IgD-negative memory B cell (primary cell): ENCODE data around the gene PAK1. TPM values are rescaled to one million over a fixed set of nuclear protein-coding genes. Genes with fewer than 3 reads are reported as not detected.

ENCODE experiments used
- H3K27ac Mint-ChIP-seq, 3 donors: one replicate each; pipeline ENCODE4 v1.8.0; 2020 to 2022; ENCODE audit warnings: mild to moderate bottlenecking in 3 of 3, mixed read lengths in 3 of 3, moderate library complexity in 1 of 3
- H3K27me3 Mint-ChIP-seq: one replicate; pipeline ENCODE4 v1.8.0; 2021; ENCODE audit warnings: mixed read lengths
- H3K36me3 Mint-ChIP-seq: one replicate; pipeline ENCODE4 v1.8.0; 2020; ENCODE audit warnings: mild to moderate bottlenecking, mixed read lengths
- H3K4me1 Mint-ChIP-seq, 3 donors: one replicate each; pipeline ENCODE4 v1.8.0; 2020 to 2022; ENCODE audit warnings: mixed read lengths in 3 of 3, mild to moderate bottlenecking in 1 of 3
- H3K4me3 Mint-ChIP-seq, 4 donors: one replicate each; pipeline ENCODE4 v1.8.0; 2020 to 2022; ENCODE audit warnings: mild to moderate bottlenecking in 4 of 4, mixed read lengths in 4 of 4, moderate library complexity in 3 of 4
- H3K9me3 Mint-ChIP-seq, 3 donors: one replicate each; pipeline ENCODE4 v1.8.0; 2020 to 2021; ENCODE audit warnings: mixed read lengths in 3 of 3, mild to moderate bottlenecking in 1 of 3
- polyA plus RNA-seq: library from polyadenylated mRNA; unstranded; fragments of 300-500 nt; fragmentation: Illumina TruSeq; gene quantifications from one replicate; pipeline ENCODE4 v1.2.3, GENCODE V29; 2021

The PAK1 gene
- polyA plus RNA-seq, 1 donor from 2014 or later, result 15.0 TPM

DNA sequence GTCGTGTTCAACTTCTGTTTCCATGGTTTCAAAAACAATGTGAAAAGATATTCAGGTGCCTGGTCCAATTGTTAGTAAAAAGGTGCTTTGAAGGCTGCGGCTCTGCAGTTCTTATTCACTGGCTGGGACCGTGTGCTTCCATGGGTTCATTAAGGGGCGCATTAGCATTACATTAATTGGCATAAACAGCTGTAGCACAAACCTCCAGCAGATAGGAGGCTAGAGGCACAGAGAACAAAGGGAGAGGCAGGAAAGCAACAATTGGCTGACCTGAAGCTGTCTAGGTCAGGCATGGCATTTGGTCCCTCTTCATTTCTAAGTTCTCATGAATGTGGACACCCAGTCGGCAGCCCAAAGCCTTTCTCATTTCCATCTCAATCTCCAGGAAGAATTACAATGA is 16.6 kb downstream of the PAK1 start:
- peaks cover 12 to 17% (median 16%) of the 10 kb centered on the region in 3 donors for H3K4me1 Mint-ChIP-seq
- peaks cover 2% of the 10 kb centered on the region for H3K36me3 Mint-ChIP-seq
- H3K27ac Mint-ChIP-seq, result no peak overlapping the region
- H3K27me3 Mint-ChIP-seq, result peaks cover 9% of the 10 kb centered on the region
- H3K9me3 Mint-ChIP-seq, result no peaks in the 10 kb centered on the region
- peak overlapping the region in 3 of 4 donors; percentile 10 to 92 (median 53) for H3K4me3 Mint-ChIP-seq

DNA sequence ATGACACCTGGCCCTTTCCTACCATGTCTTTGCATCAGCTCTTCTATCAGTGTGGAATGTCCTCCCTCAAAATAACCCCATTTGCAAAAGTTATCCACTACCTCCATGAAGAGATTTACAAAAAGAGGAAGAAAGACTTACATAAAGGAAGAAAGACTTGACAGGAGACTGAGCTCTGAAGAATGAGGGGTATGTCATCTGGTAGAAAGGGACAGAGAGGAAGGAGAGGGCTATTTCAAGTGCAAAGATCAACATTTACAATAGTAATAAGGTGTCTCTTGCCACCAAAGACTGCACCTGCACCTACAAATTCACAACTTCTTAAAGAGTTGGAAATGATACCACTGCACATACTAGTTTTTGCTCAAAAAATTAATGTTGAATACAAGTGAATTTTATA is 18.2 kb downstream of the PAK1 start:
- no peak overlapping the region for H3K4me3 Mint-ChIP-seq
- peaks cover 16 to 23% (median 17%) of the 10 kb centered on the region in 3 donors for H3K4me1 Mint-ChIP-seq
- H3K36me3 Mint-ChIP-seq, result peaks cover 2% of the 10 kb centered on the region
- no peak overlapping the region for H3K27ac Mint-ChIP-seq
- H3K27me3 Mint-ChIP-seq, result peaks cover 9% of the 10 kb centered on the region
- H3K9me3 Mint-ChIP-seq, result no peaks in the 10 kb centered on the region

- Mint-ChIP-seq H3K27ac (no peak overlapping the region), H3K9me3 (no peaks in the 10 kb centered on the region), H3K4me1 (peaks cover 16 to 24% (median 17%) of the 10 kb centered on the region in 3 donors), H3K36me3 (no peaks in the 10 kb centered on the region), H3K4me3 (no peak overlapping the region), H3K27me3 (peaks cover 9% of the 10 kb centered on the region)
Measured at GRCh38 chr11:77454867-77455655, 18.8 kb downstream of the PAK1 start.

DNA sequence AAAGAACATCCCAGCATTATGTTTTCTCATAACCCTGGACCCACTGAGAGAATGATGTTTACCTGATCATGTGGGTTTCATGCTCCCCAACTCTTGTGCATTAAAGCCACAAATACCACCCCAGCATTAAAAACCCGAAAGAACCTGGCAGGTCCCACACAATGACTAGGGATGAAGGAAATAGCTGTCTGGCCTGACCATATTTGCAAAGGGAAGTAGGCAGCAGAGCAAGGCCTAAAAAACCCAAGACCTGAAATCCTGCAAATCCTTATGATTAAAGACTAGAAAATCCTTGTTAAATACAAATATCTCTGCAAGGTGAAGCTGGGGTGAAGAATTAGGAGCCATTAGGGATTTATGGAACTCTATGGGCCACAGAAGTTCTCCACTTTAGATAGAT is 23.7 kb downstream of the PAK1 start:
- Mint-ChIP-seq H3K27me3 (no peaks in the 10 kb centered on the region), H3K4me1 (peaks cover 18 to 32% (median 27%) of the 10 kb centered on the region in 3 donors)

GRCh38 chr11:77449784-77450183 is 24.1 kb downstream of the PAK1 start:
- no peak overlapping the region for H3K27ac Mint-ChIP-seq
- no peak overlapping the region for H3K4me3 Mint-ChIP-seq
- H3K9me3 Mint-ChIP-seq, result no peaks in the 10 kb centered on the region
- no peaks in the 10 kb centered on the region for H3K27me3 Mint-ChIP-seq
- H3K36me3 Mint-ChIP-seq, result no peaks in the 10 kb centered on the region
- H3K4me1 Mint-ChIP-seq, result peaks cover 19 to 33% (median 27%) of the 10 kb centered on the region in 3 donors

More for the DNA sequence above, 23.7 kb downstream of the PAK1 start:
- H3K36me3 Mint-ChIP-seq, result no peaks in the 10 kb centered on the region
- H3K27ac Mint-ChIP-seq, result no peak overlapping the region
- no peaks in the 10 kb centered on the region for H3K9me3 Mint-ChIP-seq
- H3K4me3 Mint-ChIP-seq, result no peak overlapping the region

DNA sequence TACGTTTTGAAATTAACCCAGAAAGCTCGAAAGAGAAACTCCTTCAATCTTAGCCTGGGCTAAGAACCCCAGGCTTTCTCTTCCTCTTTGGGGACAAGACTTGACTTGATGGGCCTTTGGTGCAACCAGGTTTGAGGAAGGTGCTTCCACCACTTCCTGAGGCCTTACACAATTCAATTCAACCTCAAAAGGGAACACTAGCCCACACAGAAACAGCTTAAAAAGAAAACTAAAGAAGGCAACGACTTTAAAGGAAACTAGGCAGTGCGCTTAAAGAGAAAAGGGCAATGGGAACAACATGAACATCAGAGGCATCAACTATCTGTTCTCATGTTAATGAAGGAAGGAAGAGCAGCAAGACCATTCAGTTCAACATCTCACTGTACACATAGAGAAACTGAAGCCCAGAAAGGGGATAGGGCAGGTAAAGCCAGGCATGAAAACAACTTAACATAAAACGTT is 24.8 kb downstream of the PAK1 start:
- no peaks in the 10 kb centered on the region for H3K36me3 Mint-ChIP-seq
- H3K4me3 Mint-ChIP-seq, result peak overlapping the region in 2 of 4 donors; percentile 3 to 80
- H3K27me3 Mint-ChIP-seq, result no peaks in the 10 kb centered on the region
- peak overlapping the region in 1 of 3 donors; percentile 35 for H3K27ac Mint-ChIP-seq
- no peaks in the 10 kb centered on the region for H3K9me3 Mint-ChIP-seq
- peaks cover 19 to 33% (median 27%) of the 10 kb centered on the region in 3 donors for H3K4me1 Mint-ChIP-seq

DNA sequence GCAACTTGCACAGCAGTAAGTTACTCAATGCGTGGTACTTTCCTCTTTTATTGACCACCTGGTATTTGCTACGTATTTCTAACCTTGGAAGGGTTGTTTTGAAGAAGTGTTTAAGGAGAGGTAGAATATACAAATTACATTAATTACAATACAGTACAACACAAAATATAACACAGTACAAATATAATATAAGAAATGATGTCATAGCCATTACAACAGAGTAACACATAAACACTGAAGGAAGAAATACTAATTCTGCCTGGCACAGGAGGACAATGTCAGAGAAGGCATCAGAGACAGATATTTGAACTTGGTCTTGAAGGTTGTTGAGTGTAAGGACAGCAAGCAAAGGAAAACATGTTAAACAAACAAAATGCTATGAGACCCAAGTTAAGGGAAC is 25.6 kb downstream of the PAK1 start:
- H3K36me3 Mint-ChIP-seq, result no peaks in the 10 kb centered on the region
- peaks cover 20 to 33% (median 28%) of the 10 kb centered on the region in 3 donors for H3K4me1 Mint-ChIP-seq
- H3K27ac Mint-ChIP-seq, result no peak overlapping the region
- no peaks in the 10 kb centered on the region for H3K9me3 Mint-ChIP-seq
- H3K4me3 Mint-ChIP-seq, result no peak overlapping the region
- no peaks in the 10 kb centered on the region for H3K27me3 Mint-ChIP-seq

DNA sequence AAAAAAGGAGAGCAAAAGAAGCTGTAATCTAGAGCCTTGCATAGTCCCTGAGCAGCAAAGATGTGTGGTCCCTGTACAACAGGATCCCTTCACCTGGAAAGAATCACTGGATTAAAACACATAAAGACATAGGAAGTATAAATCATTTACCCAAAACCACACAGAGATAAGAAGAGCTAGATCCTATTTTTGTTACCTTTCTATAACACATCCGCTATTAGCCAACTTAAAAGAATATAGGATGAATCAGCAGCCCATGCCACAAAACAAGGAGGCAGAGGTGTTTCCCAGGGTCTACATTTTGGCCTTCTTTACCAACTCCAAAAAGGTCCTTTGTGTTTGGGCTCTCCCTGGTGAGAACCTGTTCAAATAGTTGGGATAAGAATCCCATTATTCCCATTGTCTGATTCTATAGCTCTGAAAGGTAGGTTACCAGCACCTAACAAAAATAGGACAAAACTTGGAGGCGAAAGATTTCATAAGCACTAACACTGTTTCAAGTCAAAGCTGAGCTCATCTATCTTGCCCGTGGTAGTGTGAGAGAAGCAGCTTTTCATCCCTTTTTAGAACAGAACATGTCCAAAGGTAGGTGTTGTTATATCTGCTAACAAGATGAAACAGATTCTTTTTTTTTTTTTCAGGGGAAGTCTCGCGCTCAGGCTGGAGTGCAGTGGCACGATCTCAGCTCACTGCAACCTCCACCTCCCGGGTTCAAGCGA is 26.8 kb downstream of the PAK1 start:
- Mint-ChIP-seq H3K4me1 (peaks cover 24 to 41% (median 27%) of the 10 kb centered on the region in 3 donors), H3K4me3 (peak overlapping the region in 1 of 4 donors; percentile 13), H3K9me3 (no peaks in the 10 kb centered on the region), H3K27ac (peak overlapping the region in 1 of 3 donors; percentile 41), H3K27me3 (no peaks in the 10 kb centered on the region), H3K36me3 (no peaks in the 10 kb centered on the region)

- no peaks in the 10 kb centered on the region for H3K9me3 Mint-ChIP-seq
- H3K4me1 Mint-ChIP-seq, result peaks cover 21 to 34% (median 24%) of the 10 kb centered on the region in 3 donors
- H3K4me3 Mint-ChIP-seq, result no peak overlapping the region
- H3K36me3 Mint-ChIP-seq, result no peaks in the 10 kb centered on the region
- H3K27ac Mint-ChIP-seq, result no peak overlapping the region
- no peaks in the 10 kb centered on the region for H3K27me3 Mint-ChIP-seq
Measured at GRCh38 chr11:77444261-77444660, 29.6 kb downstream of the PAK1 start.

DNA sequence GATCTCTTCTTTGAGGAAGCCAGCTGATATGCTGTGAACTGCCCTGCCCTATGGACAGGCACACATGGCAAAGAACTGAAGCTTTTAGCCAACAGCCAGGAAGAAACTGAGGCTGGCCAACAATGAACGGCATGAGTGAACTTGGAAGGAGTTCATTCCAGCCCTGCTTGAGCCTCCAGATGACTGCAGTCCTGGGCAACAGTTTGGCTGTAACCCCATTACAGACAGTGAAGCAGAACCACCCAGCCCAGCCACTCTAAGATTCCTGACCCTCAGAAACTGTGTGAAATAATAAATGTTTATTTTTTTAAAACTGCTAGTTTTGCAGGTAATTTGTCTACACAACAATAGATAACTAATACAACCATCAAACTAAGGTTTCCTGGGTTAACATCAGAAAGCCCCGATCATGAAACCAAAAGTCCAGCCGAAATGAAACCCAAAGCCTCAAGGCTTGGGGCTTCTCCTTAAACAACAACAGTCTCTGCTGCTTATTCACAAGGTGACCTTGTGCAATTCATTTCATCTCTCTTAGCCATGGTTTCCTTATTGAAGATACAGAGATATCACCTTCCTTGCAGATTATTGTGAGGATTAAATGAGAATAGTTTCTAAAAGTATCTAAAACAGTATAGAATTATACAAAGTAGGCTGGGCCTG is 31.4 kb downstream of the PAK1 start:
- Mint-ChIP-seq H3K27ac (no peak overlapping the region), H3K9me3 (no peaks in the 10 kb centered on the region), H3K36me3 (no peaks in the 10 kb centered on the region), H3K27me3 (peaks cover 5% of the 10 kb centered on the region), H3K4me3 (peak overlapping the region in 1 of 4 donors; percentile 50), H3K4me1 (peaks cover 7 to 25% (median 16%) of the 10 kb centered on the region in 3 donors)

DNA sequence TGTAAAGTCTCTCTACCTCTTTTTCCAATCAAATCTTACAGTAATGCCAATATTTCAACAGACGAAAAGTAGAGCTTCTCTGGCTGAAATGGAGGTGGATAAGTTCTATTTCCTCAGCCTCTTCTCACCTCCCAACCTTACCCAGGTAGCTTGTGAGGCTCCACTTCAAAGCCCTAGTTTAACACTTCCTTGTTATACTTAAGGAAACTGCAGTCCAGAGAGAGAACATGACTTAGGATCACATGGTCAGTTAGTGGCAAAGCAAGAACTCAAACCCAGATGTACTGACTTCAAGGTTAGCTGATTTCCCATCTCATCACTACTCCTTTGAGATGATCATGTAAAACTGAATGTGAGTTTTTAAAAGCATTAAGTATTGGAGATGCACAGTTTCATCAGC is 32.5 kb downstream of the PAK1 start:
- H3K9me3 Mint-ChIP-seq, result no peaks in the 10 kb centered on the region
- H3K27ac Mint-ChIP-seq, result no peak overlapping the region
- no peaks in the 10 kb centered on the region for H3K36me3 Mint-ChIP-seq
- H3K4me3 Mint-ChIP-seq, result no peak overlapping the region
- peaks cover 5% of the 10 kb centered on the region for H3K27me3 Mint-ChIP-seq
- peaks cover 7 to 18% (median 14%) of the 10 kb centered on the region in 3 donors for H3K4me1 Mint-ChIP-seq

DNA sequence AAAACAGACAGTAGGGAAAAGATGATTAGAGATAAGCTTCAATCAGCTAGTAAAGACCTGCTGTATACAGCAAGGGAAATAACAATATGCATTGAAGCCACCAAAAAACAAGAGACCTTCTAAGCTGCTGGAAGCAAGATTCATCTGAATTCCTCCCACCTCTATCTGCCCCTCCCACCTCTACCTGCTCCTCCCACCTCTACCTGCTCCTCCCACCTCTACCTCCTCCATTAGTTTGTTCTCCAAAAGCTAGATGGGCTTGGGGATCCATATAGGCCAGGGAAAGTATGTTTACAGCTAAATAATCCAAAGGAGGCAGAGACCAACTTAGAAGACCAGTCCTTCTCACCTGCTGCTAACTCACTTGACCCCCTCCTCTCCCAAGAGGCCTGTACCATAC is 33.2 kb downstream of the PAK1 start:
- Mint-ChIP-seq H3K4me3 (no peak overlapping the region), H3K36me3 (no peaks in the 10 kb centered on the region)

DNA sequence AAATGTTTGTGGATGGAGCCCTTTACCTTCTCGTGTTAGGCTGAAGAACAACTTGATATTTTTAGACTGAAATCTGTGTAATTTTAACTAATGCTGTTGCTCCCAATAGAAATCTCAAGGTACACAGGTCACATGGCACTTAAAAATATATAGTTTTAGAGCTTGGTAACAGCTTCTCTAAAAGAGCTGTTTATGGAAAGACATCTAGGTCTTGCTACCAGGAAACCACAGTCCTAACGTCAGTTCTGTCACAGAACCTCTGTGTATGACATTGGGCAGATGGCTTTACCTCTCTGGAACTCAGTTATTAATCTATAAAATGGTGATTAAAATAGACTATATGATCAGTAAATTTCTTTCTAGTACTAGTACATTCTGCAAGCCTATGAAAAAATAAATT is 35.4 kb downstream of the PAK1 start:
- Mint-ChIP-seq H3K27me3 (peaks cover 9% of the 10 kb centered on the region), H3K4me3 (no peak overlapping the region), H3K9me3 (no peaks in the 10 kb centered on the region), H3K4me1 (peaks cover 6 to 9% (median 9%) of the 10 kb centered on the region in 3 donors), H3K27ac (no peak overlapping the region), H3K36me3 (no peaks in the 10 kb centered on the region)

More for the DNA sequence above, 33.2 kb downstream of the PAK1 start:
- Mint-ChIP-seq H3K4me1 (peaks cover 9 to 14% (median 14%) of the 10 kb centered on the region in 3 donors), H3K27ac (no peak overlapping the region), H3K27me3 (peaks cover 8% of the 10 kb centered on the region), H3K9me3 (no peaks in the 10 kb centered on the region)

- Mint-ChIP-seq H3K4me1 (peaks cover 0 to 6% (median 3%) of the 10 kb centered on the region in 3 donors), H3K9me3 (no peaks in the 10 kb centered on the region), H3K4me3 (no peak overlapping the region), H3K27me3 (peaks cover 9% of the 10 kb centered on the region), H3K27ac (no peak overlapping the region), H3K36me3 (no peaks in the 10 kb centered on the region)
Measured at GRCh38 chr11:77436969-77437368, 36.9 kb downstream of the PAK1 start.

DNA sequence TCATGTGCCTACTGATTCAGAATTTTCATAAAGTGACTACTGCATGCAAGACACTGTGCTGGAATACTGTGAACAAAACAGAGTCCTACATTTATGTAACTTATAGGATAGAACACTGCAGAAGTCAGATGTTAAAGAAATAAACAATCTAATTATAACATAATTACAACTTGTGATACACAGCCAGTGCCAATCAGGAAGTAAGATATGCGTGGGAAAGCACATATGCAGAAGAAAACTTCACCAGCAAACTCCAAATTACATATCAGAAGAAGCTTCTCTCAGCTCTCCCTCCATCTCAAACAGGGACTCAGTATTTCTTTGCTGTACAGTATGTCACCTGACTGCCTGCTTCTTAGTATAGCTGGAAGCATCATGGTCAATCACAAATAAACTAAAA is 37.4 kb downstream of the PAK1 start:
- H3K4me3 Mint-ChIP-seq, result no peak overlapping the region
- H3K9me3 Mint-ChIP-seq, result no peaks in the 10 kb centered on the region
- H3K4me1 Mint-ChIP-seq, result peaks cover 0 to 6% (median 3%) of the 10 kb centered on the region in 3 donors
- no peak overlapping the region for H3K27ac Mint-ChIP-seq
- peaks cover 9% of the 10 kb centered on the region for H3K27me3 Mint-ChIP-seq
- H3K36me3 Mint-ChIP-seq, result no peaks in the 10 kb centered on the region
